ENCODE data around the gene STOML1. TPM values are rescaled to one million over a fixed set of nuclear protein-coding genes. Genes with fewer than 3 reads are reported as not detected.

Gene STOML1
- polyA plus RNA-seq, 2 of the 4 experiments (the other 2 are of a cell fraction): 4.3 to 4.9 TPM

Other genes with a start within 250 kb of the STOML1 start
- 0.48 and 0.54 TPM in 2 replicates for gene INSYN1, start 238.9 kb downstream of the STOML1 start, polyA plus RNA-seq (2011; rRNA removed)
- 0.84 to 1.9 TPM (median 1.1 TPM) in 3 replicates for gene INSYN1, start 238.9 kb downstream of the STOML1 start, polyA plus RNA-seq (2017; fragmentation: RNase III; extraction: RNeasy Plus Mini Kit Qiagen cat#74134 plus additional on column Dnase treatment)
- not detected in 2 replicates for gene TBC1D21, start 118.7 kb downstream of the STOML1 start, polyA plus RNA-seq (2011; rRNA removed)
- gene TBC1D21, start 118.7 kb downstream of the STOML1 start, polyA plus RNA-seq (2017; fragmentation: RNase III; extraction: RNeasy Plus Mini Kit Qiagen cat#74134 plus additional on column Dnase treatment): not detected in 3 replicates
- 0.65 and 0.90 TPM in 2 replicates for gene LOXL1, start 65.8 kb downstream of the STOML1 start, polyA plus RNA-seq (2011; rRNA removed)
- gene LOXL1, start 65.8 kb downstream of the STOML1 start, polyA plus RNA-seq (2017; fragmentation: RNase III; extraction: RNeasy Plus Mini Kit Qiagen cat#74134 plus additional on column Dnase treatment): 0.29 to 0.62 TPM (median 0.44 TPM) in 3 replicates
- 2.1 and 3.9 TPM in 2 replicates for gene PML, start 2.4 kb upstream of the STOML1 start, polyA plus RNA-seq (2011; rRNA removed)
- 7.8 to 8.5 TPM (median 8.4 TPM) in 3 replicates for gene PML, start 2.4 kb upstream of the STOML1 start, polyA plus RNA-seq (2017; fragmentation: RNase III; extraction: RNeasy Plus Mini Kit Qiagen cat#74134 plus additional on column Dnase treatment)
- gene GOLGA6A, start 90.3 kb upstream of the STOML1 start, polyA plus RNA-seq (2011; rRNA removed): 0.03 and 0.07 TPM in 2 replicates
- 0.05 TPM in 1 of 3 replicates, not detected in the others for gene GOLGA6A, start 90.3 kb upstream of the STOML1 start, polyA plus RNA-seq (2017; fragmentation: RNase III; extraction: RNeasy Plus Mini Kit Qiagen cat#74134 plus additional on column Dnase treatment)
- 0.03 and 0.12 TPM in 2 replicates for gene ISLR2, start 138.3 kb upstream of the STOML1 start, polyA plus RNA-seq (2011; rRNA removed)
- gene ISLR2, start 138.3 kb upstream of the STOML1 start, polyA plus RNA-seq (2017; fragmentation: RNase III; extraction: RNeasy Plus Mini Kit Qiagen cat#74134 plus additional on column Dnase treatment): 0.10 to 0.25 TPM (median 0.17 TPM) in 3 replicates
- 0.10 and 0.28 TPM in 2 replicates for gene ISLR, start 181.4 kb upstream of the STOML1 start, polyA plus RNA-seq (2011; rRNA removed)
- gene ISLR, start 181.4 kb upstream of the STOML1 start, polyA plus RNA-seq (2017; fragmentation: RNase III; extraction: RNeasy Plus Mini Kit Qiagen cat#74134 plus additional on column Dnase treatment): 0.25 to 0.43 TPM (median 0.30 TPM) in 3 replicates
- gene STRA6, start 210.5 kb upstream of the STOML1 start, polyA plus RNA-seq (2011; rRNA removed): 35.0 and 49.8 TPM in 2 replicates
- gene STRA6, start 210.5 kb upstream of the STOML1 start, polyA plus RNA-seq (2017; fragmentation: RNase III; extraction: RNeasy Plus Mini Kit Qiagen cat#74134 plus additional on column Dnase treatment): 60.6 to 76.4 TPM (median 70.2 TPM) in 3 replicates
- 5.4 and 5.9 TPM in 2 replicates for gene CCDC33, start 244.0 kb upstream of the STOML1 start, polyA plus RNA-seq (2011; rRNA removed)
- 9.2 to 11.9 TPM (median 10.4 TPM) in 3 replicates for gene CCDC33, start 244.0 kb upstream of the STOML1 start, polyA plus RNA-seq (2017; fragmentation: RNase III; extraction: RNeasy Plus Mini Kit Qiagen cat#74134 plus additional on column Dnase treatment)